A673 (cell line): ENCODE results near the gene TMEM240. TPM values are rescaled to one million over a fixed set of nuclear protein-coding genes. Genes with fewer than 3 reads are reported as not detected.

Experiments
- BruUV-seq: library from RNA; stranded (reverse); fragments of 400-500 nt; replicated peaks from 2 replicates; lab custom pipeline; 2021; lab: Mats Ljungman, UMichigan
- CTCF ChIA-PET: fragments of 300-600 bp; sonication (Branson Sonifier 250); formaldehyde crosslinking; loops from one replicate; lab custom pipeline; 2022; ENCODE audit warnings: antibody characterized with exemption; lab: Charles Lee
- POLR2A ChIA-PET: fragments of 300-600 bp; sonication (Branson Sonifier 250); formaldehyde crosslinking; loops from one replicate; lab custom pipeline; 2022; ENCODE audit warnings: antibody characterized with exemption; ENCODE audit not compliant: low non-redundant PET; lab: Charles Lee
- DNase-seq: peaks from one replicate; pipeline ENCODE4 v3.0.0-alpha.2; 2015; ENCODE audit warnings: low spot score
- H3K27ac ChIP-seq: fragments of 200-600 bp; sonication (generic); 2 replicates; pipeline ENCODE4 v1.5.1; 2016; ENCODE audit warnings: mixed run types, low read depth, mild to moderate bottlenecking, mixed read lengths, antibody characterized with exemption, low read length; ENCODE audit not compliant: poor library complexity, severe bottlenecking
- H3K27me3 ChIP-seq: fragments of 200-600 bp; sonication (generic); replicated peaks from 2 replicates; pipeline ENCODE4 v1.6.1; 2017; ENCODE audit warnings: mixed run types, low read depth, mild to moderate bottlenecking, mixed read lengths, antibody characterized with exemption, low read length; ENCODE audit not compliant: insufficient read depth, poor library complexity
- H3K36me3 ChIP-seq: fragments of 200-600 bp; sonication (generic); 2 replicates; pipeline ENCODE4 v1.6.1; 2016; ENCODE audit warnings: mixed run types, mild to moderate bottlenecking, mixed read lengths, antibody characterized with exemption, low read length; ENCODE audit not compliant: insufficient read depth, poor library complexity, severe bottlenecking
- H3K4me1 ChIP-seq: fragments of 200-600 bp; sonication (generic); 2 replicates; pipeline ENCODE4 v1.6.1; 2017; ENCODE audit warnings: mixed run types, mild to moderate bottlenecking, mixed read lengths, antibody characterized with exemption, low read length; ENCODE audit not compliant: insufficient read depth, poor library complexity, severe bottlenecking
- H3K4me3 ChIP-seq: fragments of 200-600 bp; sonication (generic); 2 replicates; pipeline ENCODE4 v1.5.1; 2016; ENCODE audit warnings: low read depth, mixed run types, mild to moderate bottlenecking, mixed read lengths, low read length; ENCODE audit not compliant: poor library complexity, severe bottlenecking
- H3K9me3 ChIP-seq: fragments of 200-600 bp; sonication (generic); 2 replicates; pipeline ENCODE4 v1.6.1; 2016; ENCODE audit warnings: mixed run types, low read depth, mild to moderate bottlenecking, mixed read lengths, antibody characterized with exemption, low read length; ENCODE audit not compliant: poor library complexity, severe bottlenecking
- CTCF ChIP-seq: fragments of 300-800, 200-600 bp; sonication (generic); conservative IDR thresholded peaks from 2 replicates; pipeline ENCODE4 v1.5.1; 2017; ENCODE audit warnings: low read depth, mild to moderate bottlenecking, antibody characterized with exemption, low read length, moderate library complexity, mixed read lengths
- EZH2 ChIP-seq: fragments of 200-600 bp; sonication (generic); IDR thresholded peaks from 2 replicates; pipeline ENCODE4 v1.6.1; 2017; ENCODE audit warnings: borderline replicate concordance, low read depth, mild to moderate bottlenecking, mixed read lengths, antibody characterized with exemption, low read length; ENCODE audit not compliant: poor library complexity, severe bottlenecking
- intact Hi-C: fragments of 100-400 bp; cut with micrococcal nuclease; formaldehyde crosslinking; loops from one replicate; pipeline ENCODE4 v1.10.0; 2022; ENCODE audit not compliant: unreplicated experiment
- total RNA-seq: library from RNA; stranded (reverse); gene quantifications from 2 replicates; pipeline ENCODE4 v1.2.3, GENCODE V29; 2021

The TMEM240 gene
- total RNA-seq, 1 experiment from 2014 or later, result 6.8 TPM

DNA sequence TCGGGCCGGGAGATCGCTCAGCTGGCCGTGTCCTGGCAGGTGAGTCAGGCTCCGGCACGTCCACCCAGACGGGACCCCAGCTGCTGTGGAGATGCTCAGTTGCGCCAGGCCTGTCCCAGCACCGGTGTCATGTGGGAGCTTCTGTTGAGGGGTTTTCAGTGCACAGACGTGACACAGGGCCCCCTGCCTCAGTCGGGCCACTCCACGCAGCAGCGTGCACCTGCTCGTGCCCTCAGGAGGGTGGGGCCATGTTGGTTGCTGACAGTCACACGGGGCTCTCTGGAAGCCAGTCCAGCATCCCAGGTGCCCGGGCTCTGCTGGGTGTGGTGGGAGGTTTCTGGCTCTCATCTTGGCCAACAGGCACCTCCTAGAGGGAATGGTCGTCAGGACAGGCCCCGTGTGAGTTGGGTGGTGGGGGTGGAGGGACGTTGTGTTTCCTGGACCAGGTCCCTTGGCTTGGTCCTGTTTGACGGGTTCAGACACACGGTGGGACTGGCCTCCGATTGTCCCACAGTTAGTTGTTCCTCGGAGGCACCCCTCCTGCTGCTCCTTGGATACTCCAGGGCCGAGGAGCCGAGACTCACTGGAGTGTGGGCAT lies 49.7 kb downstream of the TMEM240 start:
- Histone ChIP-seq H3K4me1 (no peaks in the 10 kb centered on the region), H3K27me3 (no peaks in the 10 kb centered on the region), H3K9me3 (no peaks in the 10 kb centered on the region), H3K4me3 (no peak overlapping the region), H3K36me3 (peaks cover 52% of the 10 kb centered on the region), H3K27ac (no peak overlapping the region)
- no TSS peak for BruUV-seq
- ChIA-PET POLR2A (no interaction called here), CTCF (no interaction called here)
- intact Hi-C loops, result no loop called here
- TF ChIP-seq EZH2, result no peak
- no peak for TF ChIP-seq CTCF
- no peak for DNase-seq

DNA sequence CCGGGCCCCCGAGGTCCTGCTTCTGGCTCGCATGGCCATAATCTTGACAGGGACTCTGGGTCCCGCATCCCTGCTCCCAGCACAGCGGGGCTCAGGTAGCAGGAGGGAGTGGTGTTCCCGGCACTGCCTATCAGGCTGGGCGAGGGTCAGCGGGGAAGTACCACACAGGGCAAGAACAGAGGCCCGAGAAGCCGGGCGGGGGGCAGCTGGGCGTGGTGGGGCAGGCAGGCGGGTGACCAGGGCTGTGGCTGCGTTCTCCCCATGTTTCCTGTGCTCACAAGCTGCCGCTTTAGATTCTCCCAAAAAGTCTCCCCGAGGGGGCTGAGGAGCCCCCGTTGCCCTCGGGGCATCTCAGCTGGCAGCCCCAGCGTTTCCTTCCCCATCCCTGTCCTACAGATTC lies 50.6 kb downstream of the TMEM240 start:
- TF ChIP-seq CTCF (no peak), EZH2 (no peak)
- Histone ChIP-seq H3K36me3 (peaks cover 52% of the 10 kb centered on the region), H3K4me1 (no peaks in the 10 kb centered on the region), H3K27ac (no peak overlapping the region), H3K9me3 (no peaks in the 10 kb centered on the region), H3K27me3 (no peaks in the 10 kb centered on the region), H3K4me3 (no peak overlapping the region)
- BruUV-seq, result no TSS peak
- intact Hi-C loops, result no loop called here
- no peak for DNase-seq
- ChIA-PET CTCF (no interaction called here), POLR2A (no interaction called here)

- POLR2A ChIA-PET, result no interaction called here
- peaks cover 55% of the 10 kb centered on the region for H3K36me3 ChIP-seq
- CTCF ChIA-PET, result no interaction called here
Measured at GRCh38 chr1:1489231-1489630, 51.2 kb downstream of the TMEM240 start.

More at GRCh38 chr1:1489231-1489630, 51.2 kb downstream of the TMEM240 start:
- intact Hi-C loops, result no loop called here
- Histone ChIP-seq H3K9me3 (no peaks in the 10 kb centered on the region), H3K4me1 (no peaks in the 10 kb centered on the region), H3K4me3 (no peak overlapping the region), H3K27ac (no peak overlapping the region), H3K27me3 (no peaks in the 10 kb centered on the region)
- no TSS peak for BruUV-seq
- no peak for TF ChIP-seq CTCF
- TF ChIP-seq EZH2, result no peak
- no peak for DNase-seq
